ENCODE measurements around the gene MSLN. TPM values are rescaled to one million over a fixed set of nuclear protein-coding genes. Genes with fewer than 3 reads are reported as not detected.

MSLN gene
- total and polyA plus RNA-seq, 9 of the 15 experiments (the other 6 are each of a cell fraction or from before 2014, with no cell fraction given): not detected

DNA sequence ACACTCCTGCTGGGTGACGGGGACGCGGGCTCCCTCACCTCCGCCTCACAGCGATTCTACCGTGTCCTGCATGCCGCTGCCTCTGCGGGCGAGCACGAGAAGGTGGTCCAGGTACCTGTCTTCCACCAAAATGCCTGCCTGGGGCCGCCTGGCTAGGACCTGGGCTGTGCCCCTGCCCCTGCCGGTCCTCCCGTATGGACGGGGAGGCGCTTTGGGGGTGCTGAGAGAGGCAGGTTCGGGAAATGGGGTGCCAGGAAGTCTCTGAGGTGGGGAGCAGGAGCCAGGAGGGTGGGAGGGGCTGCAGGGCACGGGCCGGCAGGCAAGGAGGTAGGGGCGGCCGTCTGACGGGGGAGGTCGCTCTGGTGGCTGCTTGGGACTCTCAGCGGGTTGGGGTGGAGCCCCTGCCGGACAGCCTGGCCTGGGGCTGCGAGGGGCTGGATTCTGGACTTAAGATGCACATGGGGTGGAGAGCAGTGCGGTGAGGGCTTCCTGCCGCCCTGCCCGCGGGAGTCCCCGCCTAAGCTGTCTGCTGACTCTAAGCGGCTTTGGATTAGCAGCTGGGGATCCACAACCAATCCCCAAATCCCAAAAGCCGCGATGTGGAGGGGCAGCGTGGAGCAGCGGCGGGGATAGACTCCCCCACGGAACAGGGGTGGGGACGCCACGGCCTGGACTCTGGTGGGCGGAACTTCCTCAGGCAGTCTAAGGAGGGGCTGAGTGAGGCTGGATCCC lies 33.7 kb downstream of the MSLN start:
- ATAC-seq (no peak), FAIRE-seq (no peak), DNase-seq (ENCODE audit: extremely low read depth in 1 of 4, low spot score in 3 of 4) (peak in 1 of 4 experiments; percentile 45)
- 85% methylated on average over 33 of the region's 40 CpGs for WGBS (ENCODE audit: insufficient coverage, low coverage, missing lambda C conversion rate)
- Histone ChIP-seq H3K36me3 (ENCODE audit: control insufficient read depth, insufficient read depth, low read length) (peaks cover 69% of the 10 kb centered on the region; the same call in 2 of the 3 replicates), H3K27me3 (ENCODE audit: control insufficient read depth in 2 of 2, insufficient read depth in 2 of 2, low read length in 2 of 2) (no peaks in the 10 kb centered on the region), H3K4me1 (replicated peaks in 1 of 2; ENCODE audit: control insufficient read depth in 2 of 2, insufficient read depth in 2 of 2, low read length in 2 of 2) (peaks cover 3 to 89% of the 10 kb centered on the region in 2 experiments; a peak in 3 of 5 replicates), H3K9me1 (ENCODE audit: control insufficient read depth, insufficient read depth, low read length) (no peaks in the 10 kb centered on the region), H3K4me2 (ENCODE audit: insufficient read depth, low read length) (no peak overlapping the region), H2AFZ (ENCODE audit: low read depth, low read length) (no peak overlapping the region), H3K4me3 (no peak overlapping the region), H3K79me2 (ENCODE audit: control insufficient read depth, insufficient read depth, low read length) (peaks cover 8% of the 10 kb centered on the region), H3K9me3 (replicated peaks; ENCODE audit: control insufficient read depth, insufficient read depth, low read depth, low read length) (no peaks in the 10 kb centered on the region), H4K20me1 (replicated peaks; ENCODE audit: control insufficient read depth, insufficient read depth, low read length) (0 out of 2 replicates have a peak, but pooled peaks cover 2% of the 10 kb centered on the region), H3K27ac (ENCODE audit: extremely low read depth, low read depth, low read length) (no peak overlapping the region), H3K9ac (ENCODE audit: insufficient read depth in 1 of 2, low read depth in 2 of 2, low read length in 2 of 2) (peak overlapping the region in 1 of 2 experiments; percentile 1; a peak in 2 of 4 replicates)
- in situ Hi-C loops (cut with MboI) (no loop called here), intact Hi-C loops (cut with micrococcal nuclease) (no loop called here)
- TF ChIP-seq POLR2G (IDR thresholded peaks at IDR 0.05; ENCODE audit: low read depth, low read length) (peak; percentile 25), TRIM24 (IDR thresholded peaks at IDR 0.05) (no peak), RBFOX2 (IDR thresholded peaks at IDR 0.05; ENCODE audit: low read depth, low read length) (peak; percentile 17; the same call in 1 of the 2 replicates)
- TF ChIP-seq, protein P1, sequence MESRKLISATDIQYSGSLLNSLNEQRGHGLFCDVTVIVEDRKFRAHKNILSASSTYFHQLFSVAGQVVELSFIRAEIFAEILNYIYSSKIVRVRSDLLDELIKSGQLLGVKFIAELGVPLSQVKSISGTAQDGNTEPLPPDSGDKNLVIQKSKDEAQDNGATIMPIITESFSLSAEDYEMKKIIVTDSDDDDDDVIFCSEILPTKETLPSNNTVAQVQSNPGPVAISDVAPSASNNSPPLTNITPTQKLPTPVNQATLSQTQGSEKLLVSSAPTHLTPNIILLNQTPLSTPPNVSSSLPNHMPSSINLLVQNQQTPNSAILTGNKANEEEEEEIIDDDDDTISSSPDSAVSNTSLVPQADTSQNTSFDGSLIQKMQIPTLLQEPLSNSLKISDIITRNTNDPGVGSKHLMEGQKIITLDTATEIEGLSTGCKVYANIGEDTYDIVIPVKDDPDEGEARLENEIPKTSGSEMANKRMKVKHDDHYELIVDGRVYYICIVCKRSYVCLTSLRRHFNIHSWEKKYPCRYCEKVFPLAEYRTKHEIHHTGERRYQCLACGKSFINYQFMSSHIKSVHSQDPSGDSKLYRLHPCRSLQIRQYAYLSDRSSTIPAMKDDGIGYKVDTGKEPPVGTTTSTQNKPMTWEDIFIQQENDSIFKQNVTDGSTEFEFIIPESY (CRISPR knock-in tag; IDR thresholded peaks at IDR 0.05): peak; percentile 88
- ChIA-PET CTCF (ENCODE audit: low intra/inter-chr PET ratio) (no interaction called here), POLR2A (no interaction called here)
- BruUV-seq (replicated peaks): no TSS peak
